A549 (cell line): ENCODE results near the gene CCL23. TPM values are rescaled to one million over a fixed set of nuclear protein-coding genes. Genes with fewer than 3 reads are reported as not detected.

Experiments
- ATAC-seq, 2 experiments: fragments of 200-7000 bp in 1 of 2; fragments of >200 bp in 1 of 2; cut with Nextera tagmentation in 1 of 2; cut with Tn5 transposase in 1 of 2; 3 replicates each; pipeline versions ENCODE4 v1.8.0 to v1.9.1; 2018 to 2020; ENCODE audit warnings: mild to moderate bottlenecking in 1 of 2, moderate library complexity in 1 of 2
- CTCF ChIA-PET: fragments of 300-600 bp; sonication (Branson Sonifier 250); formaldehyde crosslinking; extraction: SDS; loops from one replicate; lab custom pipeline; 2021; ENCODE audit warnings: antibody characterized with exemption, inconsistent platforms; lab: Yijun Ruan, JAX
- POLR2A ChIA-PET: fragments of 350-600 bp; formaldehyde crosslinking; extraction: SDS; loops from one replicate; lab custom pipeline; 2021; ENCODE audit warnings: antibody characterized with exemption, inconsistent platforms; lab: Yijun Ruan, JAX
- DNase-seq, 2 experiments: peaks; one replicate each; pipeline versions ENCODE4 v3.0.0 to v3.0.0-alpha.2; 2011 to 2016; ENCODE audit warnings: low read depth in 1 of 2, low spot score in 1 of 2
- FAIRE-seq: peaks from 2 replicates; lab custom pipeline; 2011; peaks lifted over from hg19 to GRCh38; lab: Jason Lieb, UNC
- H3K27ac ChIP-seq, 2 experiments: fragments of >200 bp; sonication (Bioruptor Twin); formaldehyde crosslinking; 3 replicates each; pipeline ENCODE4 v1.5.1; 2016 to 2017
- H3K4me1 ChIP-seq: fragments of >200 bp; sonication (Bioruptor Twin); formaldehyde crosslinking; 3 replicates; pipeline ENCODE4 v1.6.1; 2016
- H3K4me2 ChIP-seq: fragments of >200 bp; sonication (Bioruptor Twin); formaldehyde crosslinking; 3 replicates; pipeline ENCODE4 v1.6.1; 2016
- H3K4me3 ChIP-seq: fragments of >200 bp; sonication (Bioruptor Twin); formaldehyde crosslinking; 3 replicates; pipeline ENCODE4 v1.5.1; 2016
- H3K9me3 ChIP-seq: fragments of >200 bp; sonication (Bioruptor Twin); formaldehyde crosslinking; 3 replicates; pipeline ENCODE4 v1.6.1; 2016
- ATOH8 ChIP-seq: fragments of 250-450 bp; sonication (Bioruptor Pico); IDR thresholded peaks from 2 replicates; pipeline ENCODE4 v1.5.0; 2020; ENCODE audit warnings: low read depth, mild to moderate bottlenecking, moderate library complexity
- BHLHE40 ChIP-seq: IDR thresholded peaks from 2 replicates; pipeline ENCODE4 v1.6.1; 2012; ENCODE audit warnings: low read depth, low read length, inconsistent platforms
- CBX2 ChIP-seq: fragments of 200-600 bp; sonication (generic); IDR thresholded peaks from 2 replicates; pipeline ENCODE4 v1.6.1; 2016; ENCODE audit warnings: low read depth, mild to moderate bottlenecking, borderline replicate concordance
- CBX8 ChIP-seq: fragments of 200-600 bp; sonication (generic); IDR thresholded peaks from 2 replicates; pipeline ENCODE4 v1.6.1; 2016
- CHD2 ChIP-seq: fragments of 150-350 bp; IDR thresholded peaks from 2 replicates; pipeline ENCODE4 v1.6.1; 2014; ENCODE audit warnings: low read length; ENCODE audit not compliant: partially characterized antibody
- CTCF ChIP-seq: fragments of >200 bp; sonication (Bioruptor Twin); formaldehyde crosslinking; IDR thresholded peaks from 3 replicates; pipeline ENCODE4 v1.5.1; 2016
- E2F6 ChIP-seq: IDR thresholded peaks from 2 replicates; pipeline ENCODE4 v1.6.1; 2012; ENCODE audit warnings: low read depth, borderline replicate concordance
- EHF ChIP-seq: fragments of 250-450 bp; sonication (Bioruptor Pico); IDR thresholded peaks from 2 replicates; pipeline ENCODE4 v1.5.0; 2020; ENCODE audit warnings: mild to moderate bottlenecking
- ELK1 ChIP-seq: fragments of 150-350 bp; IDR thresholded peaks from 2 replicates; pipeline ENCODE4 v1.6.1; 2014; ENCODE audit warnings: low read depth, mild to moderate bottlenecking, low read length
- EP300 ChIP-seq, 2 experiments: fragments of >200 bp; sonication (Bioruptor Twin); formaldehyde crosslinking; IDR thresholded peaks; 2 replicates in 1 of 2; 3 replicates in 1 of 2; pipeline ENCODE4 v1.6.1; 2016 to 2017
- FOSB ChIP-seq: fragments of 250-450 bp; sonication (Bioruptor Pico); IDR thresholded peaks from 2 replicates; pipeline ENCODE4 v1.5.0; 2020; ENCODE audit warnings: mild to moderate bottlenecking, moderate library complexity
- FOSL2 ChIP-seq, 2 experiments: fragments of 450-650 bp in 1 of 2; fragments of >200 bp in 1 of 2; sonication (Bioruptor Twin) in 1 of 2; formaldehyde crosslinking; IDR thresholded peaks; 2 replicates each; pipeline versions ENCODE4 v1.5.0 to v1.6.1; 2016 to 2020; ENCODE audit warnings: mild to moderate bottlenecking in 1 of 2, moderate library complexity in 1 of 2
- HDAC2 ChIP-seq: fragments of 200-600 bp; sonication (generic); IDR thresholded peaks from 2 replicates; pipeline ENCODE4 v1.6.1; 2016
- HEYL ChIP-seq: fragments of 250-450 bp; sonication (Bioruptor Pico); IDR thresholded peaks from 2 replicates; pipeline ENCODE4 v1.8.0; 2021; ENCODE audit warnings: mild to moderate bottlenecking, moderate library complexity
- HOXB5 ChIP-seq: fragments of 250-450 bp; sonication (Bioruptor Pico); IDR thresholded peaks from 2 replicates; pipeline ENCODE4 v1.5.0; 2020; ENCODE audit warnings: mild to moderate bottlenecking, moderate library complexity
- JUN ChIP-seq, 2 experiments: fragments of >200 bp; sonication (Bioruptor Twin); formaldehyde crosslinking; IDR thresholded peaks; 2 replicates in 1 of 2; 3 replicates in 1 of 2; pipeline ENCODE4 v1.6.1; 2016 to 2017
- JUNB ChIP-seq: fragments of >200 bp; sonication (Bioruptor Twin); formaldehyde crosslinking; IDR thresholded peaks from 2 replicates; pipeline ENCODE4 v1.6.1; 2016
- KDM1A ChIP-seq: fragments of 200-600 bp; sonication (generic); IDR thresholded peaks from 2 replicates; pipeline ENCODE4 v1.6.1; 2016; ENCODE audit warnings: low read depth, mild to moderate bottlenecking
- MAX ChIP-seq: IDR thresholded peaks from 2 replicates; pipeline ENCODE4 v1.6.1; 2012
- MYC ChIP-seq: IDR thresholded peaks from 2 replicates; pipeline ENCODE4 v1.6.1; 2012; ENCODE audit warnings: mild to moderate bottlenecking, inconsistent platforms, low read length, improper control_type of control experiment, borderline replicate concordance
- NFE2L2 ChIP-seq: fragments of 150-350 bp; conservative IDR thresholded peaks from 2 replicates; pipeline ENCODE4 v1.6.1; 2014; ENCODE audit warnings: low read length
- NPAS2 ChIP-seq: fragments of 250-450 bp; sonication (Bioruptor Pico); IDR thresholded peaks from 2 replicates; pipeline ENCODE4 v1.8.0; 2022; ENCODE audit warnings: mild to moderate bottlenecking, moderate library complexity, borderline replicate concordance
- NR3C1 ChIP-seq: fragments of >200 bp; sonication (Bioruptor Twin); formaldehyde crosslinking; IDR thresholded peaks from 3 replicates; pipeline ENCODE4 v1.6.1; 2017
- PHF8 ChIP-seq: fragments of 200-600 bp; sonication (generic); IDR thresholded peaks from 2 replicates; pipeline ENCODE4 v1.6.1; 2016; ENCODE audit warnings: low read depth, mild to moderate bottlenecking, antibody characterized with exemption, moderate library complexity, borderline replicate concordance
- POLR2A ChIP-seq: IDR thresholded peaks from 2 replicates; pipeline ENCODE4 v1.6.1; 2012; ENCODE audit warnings: mild to moderate bottlenecking, low read length
- RAD21 ChIP-seq, 2 experiments: fragments of >200 bp in 1 of 2; sonication (Bioruptor Twin) in 1 of 2; formaldehyde crosslinking in 1 of 2; IDR thresholded peaks in 1 of 2; conservative IDR thresholded peaks in 1 of 2; 2 replicates in 1 of 2; 3 replicates in 1 of 2; pipeline ENCODE4 v1.6.1; 2012 to 2018; ENCODE audit warnings: inconsistent platforms in 1 of 2
- RARB ChIP-seq: fragments of 250-450 bp; sonication (Bioruptor Pico); IDR thresholded peaks from 2 replicates; pipeline ENCODE4 v1.8.0; 2021; ENCODE audit warnings: mild to moderate bottlenecking, moderate library complexity
- RFX5 ChIP-seq: fragments of 450-650 bp; IDR thresholded peaks from 2 replicates; pipeline ENCODE4 v1.7.1; 2014; ENCODE audit warnings: antibody characterized with exemption, mild to moderate bottlenecking, moderate library complexity
- RNF2 ChIP-seq: fragments of 200-600 bp; sonication (generic); IDR thresholded peaks from 2 replicates; pipeline ENCODE4 v1.6.1; 2016; ENCODE audit warnings: low read depth, mild to moderate bottlenecking, antibody characterized with exemption, moderate library complexity, borderline replicate concordance
- TFCP2L1 ChIP-seq: fragments of 250-450 bp; sonication (Bioruptor Pico); IDR thresholded peaks from 2 replicates; pipeline ENCODE4 v1.5.0; 2021; ENCODE audit warnings: mild to moderate bottlenecking
- ZSCAN20 ChIP-seq: fragments of 250-450 bp; sonication (Bioruptor Pico); IDR thresholded peaks from 2 replicates; pipeline ENCODE4 v1.8.0; 2022; ENCODE audit warnings: mild to moderate bottlenecking, moderate library complexity
- WGBS: methylation state at CpG from one replicate; pipeline ENCODE4 v1.1.6; 2017; ENCODE audit errors: missing lambda C conversion rate; 5-methylcytosine and 5-hydroxymethylcytosine counted together
- polyA plus RNA-seq, 4 experiments: library from polyadenylated mRNA; depleted of rRNA in 3 of 4; stranded (reverse); fragments of >200 nt; fragmentation: RNase III in 1 of 4; extraction: RNeasy Plus Mini Kit Qiagen cat#74134 plus additional on column Dnase treatment in 1 of 4; gene quantifications; 2 replicates in 3 of 4; 3 replicates in 1 of 4; pipeline ENCODE4 v1.2.3, GENCODE V29; 2011 to 2017

CCL23 gene
- polyA plus RNA-seq, 2 of the 4 experiments (the other 2 are of a cell fraction) = not detected

GRCh38 chr17:36048066-36048465 lies 30.3 kb upstream of the CCL23 start:
- peaks cover 33% of the 10 kb centered on the region; the same call in 2 of the 3 replicates for H3K9me3 ChIP-seq
- FAIRE-seq (no peak), DNase-seq (no peak), ATAC-seq (no peak)
- no peaks in the 10 kb centered on the region for H3K4me1 ChIP-seq
- TF ChIP-seq HDAC2 (no peak), NPAS2 (no peak), HEYL (CRISPR knock-in tag) (no peak), FOSL2 (IDR thresholded peaks at IDR 0.05) (no peak), FOSL2 (CRISPR knock-in tag; IDR thresholded peaks at IDR 0.05) (no peak)
- POLR2A ChIA-PET = no interaction called here
- CTCF ChIA-PET = no interaction called here
- H3K4me2 ChIP-seq = no peak overlapping the region
- no peak overlapping the region for H3K4me3 ChIP-seq
- no peak overlapping the region for H3K27ac ChIP-seq
- 0% methylated on average over 2 of the region's 2 CpGs for WGBS

- FAIRE-seq = no peak
- Histone ChIP-seq H3K4me3 (no peak overlapping the region), H3K4me1 (no peaks in the 10 kb centered on the region), H3K27ac (no peak overlapping the region), H3K4me2 (no peak overlapping the region), H3K9me3 (no peaks in the 10 kb centered on the region)
- 37% methylated on average over 4 of the region's 4 CpGs for WGBS
- ChIA-PET CTCF (interaction anchor here (0.8 kb wide), 1 partner anchor 18 kb away, joined by 3 read pairs; no protein-coding TSS in a partner anchor), POLR2A (no interaction called here)
- no peak for DNase-seq
- no peak for TF ChIP-seq NFE2L2
- no peak for TF ChIP-seq RNF2
- no peak for TF ChIP-seq MAX
- TF ChIP-seq KDM1A = no peak
- TF ChIP-seq POLR2A = no peak
- TF ChIP-seq CBX2 = no peak
- TF ChIP-seq CBX8 = no peak
- TF ChIP-seq ZSCAN20 (CRISPR knock-in tag) = no peak
- TF ChIP-seq PHF8 = no peak
- TF ChIP-seq HEYL (CRISPR knock-in tag) = no peak
- no peak for TF ChIP-seq NR3C1
- TF ChIP-seq ATOH8 (CRISPR knock-in tag) = no peak
- TF ChIP-seq RFX5 = no peak
- no peak for TF ChIP-seq BHLHE40
- no peak for TF ChIP-seq JUN (IDR thresholded peaks at IDR 0.05)
- no peak for TF ChIP-seq TFCP2L1 (CRISPR knock-in tag)
- no peak for TF ChIP-seq CTCF
- no peak for TF ChIP-seq FOSL2 (IDR thresholded peaks at IDR 0.05)
- TF ChIP-seq FOSL2 (CRISPR knock-in tag; IDR thresholded peaks at IDR 0.05) = no peak
- ATAC-seq = no peak
These were observed 18.5 kb upstream of the CCL23 start for GRCh38 chr17:36036235-36036634.

GRCh38 chr17:36034127-36034526 lies 16.4 kb upstream of the CCL23 start:
- H3K27ac ChIP-seq = no peak overlapping the region
- TF ChIP-seq EHF (CRISPR knock-in tag) (no peak), FOSB (CRISPR knock-in tag) (no peak), RARB (no peak), CHD2 (no peak), RAD21 (conservative IDR thresholded peaks at IDR 0.05 in 1 of 2, IDR thresholded peaks at IDR 0.05 in 1 of 2) (no peak), ELK1 (no peak), HDAC2 (no peak), NPAS2 (no peak), MAX (no peak), TFCP2L1 (CRISPR knock-in tag) (no peak), JUNB (no peak), HOXB5 (CRISPR knock-in tag) (no peak), MYC (no peak), E2F6 (no peak), EP300 (IDR thresholded peaks at IDR 0.05) (no peak)
- TF ChIP-seq, all 56 proteins: peak for 0
- ChIA-PET CTCF (no interaction called here), POLR2A (interaction anchor here (1.0 kb wide), 1 partner anchor 12 kb away, joined by 3 read pairs; no protein-coding TSS in a partner anchor)
- DNase-seq = no peak
- no peaks in the 10 kb centered on the region for H3K4me1 ChIP-seq
- H3K9me3 ChIP-seq = no peaks in the 10 kb centered on the region
- FAIRE-seq = no peak
- H3K4me3 ChIP-seq = no peak overlapping the region
- H3K4me2 ChIP-seq = no peak overlapping the region
- ATAC-seq = no peak
- WGBS = 8% methylated on average over 3 of the region's 3 CpGs
